Endodermal cell (in vitro differentiated cells): ENCODE data around the gene FCRL6. TPM values are rescaled to one million over a fixed set of nuclear protein-coding genes. Genes with fewer than 3 reads are reported as not detected.

Experiments used
- DNase-seq: peaks from one replicate; pipeline ENCODE4 v3.0.0-alpha.2; 2017
- H3K27ac ChIP-seq: 2 replicates; pipeline ENCODE4 v1.5.1; 2013; ENCODE audit warnings: mild to moderate bottlenecking, low read depth, low read length, moderate library complexity
- H3K27me3 ChIP-seq: 2 replicates; pipeline ENCODE4 v1.6.1; 2013; ENCODE audit warnings: mild to moderate bottlenecking, low read length, moderate library complexity; ENCODE audit not compliant: insufficient read depth, control insufficient read depth, poor library complexity, severe bottlenecking
- H3K36me3 ChIP-seq: 2 replicates; pipeline ENCODE4 v1.7.0; 2013; ENCODE audit warnings: mild to moderate bottlenecking, low read length, moderate library complexity; ENCODE audit not compliant: control insufficient read depth, insufficient read depth
- H3K4me1 ChIP-seq: one replicate; pipeline ENCODE4 v1.7.0; 2013; ENCODE audit warnings: low read length; ENCODE audit not compliant: control insufficient read depth, insufficient read depth
- H3K4me3 ChIP-seq: 2 replicates; pipeline ENCODE4 v1.5.1; 2013; ENCODE audit warnings: mild to moderate bottlenecking, low read length, moderate library complexity
- H3K9ac ChIP-seq: 2 replicates; pipeline ENCODE4 v1.6.1; 2013; ENCODE audit warnings: mild to moderate bottlenecking, low read length, moderate library complexity; ENCODE audit not compliant: poor library complexity, severe bottlenecking; ENCODE audit errors: extremely low read depth
- H3K9me3 ChIP-seq: 2 replicates; pipeline ENCODE4 v1.6.1; 2013; ENCODE audit warnings: mild to moderate bottlenecking, low read length, moderate library complexity; ENCODE audit not compliant: control insufficient read depth
- H3K27ac Mint-ChIP-seq: 2 replicates; pipeline ENCODE4 v1.8.0; 2020; ENCODE audit warnings: mixed read lengths
- H3K27me3 Mint-ChIP-seq: 2 replicates; pipeline ENCODE4 v1.8.0; 2021; ENCODE audit warnings: mild to moderate bottlenecking, mixed read lengths; ENCODE audit not compliant: insufficient read depth
- H3K36me3 Mint-ChIP-seq: 2 replicates; pipeline ENCODE4 v1.8.0; 2020; ENCODE audit warnings: low read depth, mixed read lengths
- H3K4me1 Mint-ChIP-seq: 2 replicates; pipeline ENCODE4 v1.8.0; 2020; ENCODE audit warnings: mixed read lengths
- H3K4me3 Mint-ChIP-seq: 2 replicates; pipeline ENCODE4 v1.8.0; 2020; ENCODE audit warnings: mild to moderate bottlenecking, moderate library complexity, mixed read lengths
- H3K9me3 Mint-ChIP-seq: 2 replicates; pipeline ENCODE4 v1.8.0; 2020; ENCODE audit warnings: mild to moderate bottlenecking, mixed read lengths
- CTCF ChIP-seq: fragments of 200-600 bp; sonication (generic); conservative IDR thresholded peaks from 2 replicates; pipeline ENCODE4 v1.5.0; 2021; ENCODE audit warnings: antibody characterized with exemption, mild to moderate bottlenecking
- WGBS, 2 experiments: methylation state at CpG; one replicate each; pipeline versions ENCODE4 v1.1.5 to v1.1.7; 2013; ENCODE audit warnings: missing lambda C conversion rate in 2 of 2, mixed read lengths in 1 of 2; ENCODE audit not compliant: insufficient coverage in 1 of 2, insufficient read length in 1 of 2; 5-methylcytosine and 5-hydroxymethylcytosine counted together
- total RNA-seq, 2 donors: library from RNA; stranded (reverse); fragmentation: NEBNext Ultra II Directional in 1 of 2; extraction: Animal tissue kit (Norgen Biotek cat#: 25700) in 1 of 2; gene quantifications; 2 replicates in 1 of 2; 3 replicates in 1 of 2; pipeline ENCODE4 v1.2.1, GENCODE V29; 2021

The FCRL6 gene
- total RNA-seq, 2 donors from 2014 or later = not detected

- Mint-ChIP-seq H3K4me3 (no peak overlapping the region), H3K4me1 (peaks cover 32% of the 10 kb centered on the region), H3K36me3 (no peaks in the 10 kb centered on the region), H3K27ac (no peak overlapping the region), H3K9me3 (no peaks in the 10 kb centered on the region), H3K27me3 (peaks cover 55% of the 10 kb centered on the region)
- WGBS, 2 experiments = 91 to 100% methylated on average over 1 to 9 of the region's 9 CpGs
- Histone ChIP-seq H3K4me1 (peaks cover 3% of the 10 kb centered on the region), H3K9me3 (no peaks in the 10 kb centered on the region), H3K9ac (no peak overlapping the region), H3K27me3 (peaks cover 34% of the 10 kb centered on the region), H3K36me3 (no peaks in the 10 kb centered on the region), H3K4me3 (no peak overlapping the region), H3K27ac (no peak overlapping the region)
- TF ChIP-seq CTCF = peak; percentile 65
- no peak for DNase-seq
Observed at GRCh38 chr1:159821171-159821867, 19.2 kb downstream of the FCRL6 start.

GRCh38 chr1:159823406-159823805, 21.2 kb downstream of the FCRL6 start:
- Histone ChIP-seq H3K27ac (no peak overlapping the region), H3K36me3 (no peaks in the 10 kb centered on the region), H3K4me3 (no peak overlapping the region), H3K9ac (no peak overlapping the region), H3K27me3 (peaks cover 46% of the 10 kb centered on the region), H3K9me3 (no peaks in the 10 kb centered on the region), H3K4me1 (peaks cover 3% of the 10 kb centered on the region)
- no peak for TF ChIP-seq CTCF
- Mint-ChIP-seq H3K4me3 (no peak overlapping the region), H3K4me1 (peaks cover 36% of the 10 kb centered on the region), H3K36me3 (no peaks in the 10 kb centered on the region), H3K27me3 (peaks cover 74% of the 10 kb centered on the region), H3K27ac (no peak overlapping the region), H3K9me3 (no peaks in the 10 kb centered on the region)
- 41% methylated on average over 7 of the region's 7 CpGs; no CpG with 5 or more reads in 1 of the 2 experiments for WGBS, 2 experiments
- DNase-seq = peak; percentile 69

GRCh38 chr1:159825564-159825963, 23.4 kb downstream of the FCRL6 start:
- no peak for TF ChIP-seq CTCF
- H3K4me1 Mint-ChIP-seq = peaks cover 42% of the 10 kb centered on the region
- no peak for DNase-seq
- H3K36me3 Mint-ChIP-seq = no peaks in the 10 kb centered on the region
- WGBS, 2 experiments = 90 to 100% methylated on average over 2 to 3 of the region's 3 CpGs
- Histone ChIP-seq H3K4me1 (peaks cover 3% of the 10 kb centered on the region), H3K36me3 (no peaks in the 10 kb centered on the region), H3K27ac (no peak overlapping the region), H3K4me3 (no peak overlapping the region), H3K9me3 (no peaks in the 10 kb centered on the region), H3K27me3 (peaks cover 61% of the 10 kb centered on the region), H3K9ac (no peak overlapping the region)
- peaks cover 82% of the 10 kb centered on the region for H3K27me3 Mint-ChIP-seq
- no peaks in the 10 kb centered on the region for H3K9me3 Mint-ChIP-seq
- no peak overlapping the region for H3K27ac Mint-ChIP-seq
- H3K4me3 Mint-ChIP-seq = no peak overlapping the region
